Activated T-cell treated with anti-CD3 and anti-CD28 coated beads, Interleukin-2, amount 50 U/mL, for 24 hours (primary cell): ENCODE results near the gene TXLNB.

Source experiments
- DNase-seq: peaks from one replicate; pipeline ENCODE4 v3.0.0-alpha.2; 2020
- H3K27ac Mint-ChIP-seq: 2 replicates; pipeline ENCODE4 v1.8.0; 2020; ENCODE audit warnings: mild to moderate bottlenecking, mixed read lengths
- H3K27me3 Mint-ChIP-seq: 2 replicates; pipeline ENCODE4 v1.8.0; 2020; ENCODE audit warnings: mixed read lengths
- H3K36me3 Mint-ChIP-seq: 2 replicates; pipeline ENCODE4 v1.8.0; 2020; ENCODE audit warnings: low read depth, mixed read lengths
- H3K4me1 Mint-ChIP-seq: 2 replicates; pipeline ENCODE4 v1.8.0; 2020; ENCODE audit warnings: low read depth, mixed read lengths
- H3K4me3 Mint-ChIP-seq: 2 replicates; pipeline ENCODE4 v1.8.0; 2020; ENCODE audit warnings: mild to moderate bottlenecking, moderate library complexity, mixed read lengths
- H3K9me3 Mint-ChIP-seq: 2 replicates; pipeline ENCODE4 v1.8.0; 2020; ENCODE audit warnings: mixed read lengths

The TXLNB gene

DNA sequence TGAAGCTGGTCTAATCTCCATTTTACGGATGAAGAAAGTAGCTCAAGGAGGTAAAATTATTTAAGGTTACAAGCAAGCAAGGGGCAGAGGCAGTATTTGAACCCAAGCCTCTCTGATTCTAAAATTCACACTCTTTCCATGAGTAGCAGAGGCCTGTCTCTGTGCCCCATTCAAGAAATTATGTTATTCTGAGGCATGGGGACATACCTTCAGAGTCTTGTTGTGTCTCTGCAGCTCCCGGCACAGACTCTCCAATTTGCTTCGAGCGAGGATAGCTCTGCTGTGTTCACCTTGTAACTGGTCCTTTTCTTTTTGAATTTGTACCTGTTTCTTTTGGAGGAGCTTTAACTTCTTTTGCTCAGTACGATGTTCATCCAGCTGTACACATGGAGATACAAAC, 21.5 kb downstream of the TXLNB start:
- Mint-ChIP-seq H3K27me3 (no peaks in the 10 kb centered on the region), H3K36me3 (no peaks in the 10 kb centered on the region), H3K9me3 (no peaks in the 10 kb centered on the region), H3K4me1 (no peaks in the 10 kb centered on the region), H3K27ac (no peak overlapping the region), H3K4me3 (no peak overlapping the region)
- no peak for DNase-seq

DNA sequence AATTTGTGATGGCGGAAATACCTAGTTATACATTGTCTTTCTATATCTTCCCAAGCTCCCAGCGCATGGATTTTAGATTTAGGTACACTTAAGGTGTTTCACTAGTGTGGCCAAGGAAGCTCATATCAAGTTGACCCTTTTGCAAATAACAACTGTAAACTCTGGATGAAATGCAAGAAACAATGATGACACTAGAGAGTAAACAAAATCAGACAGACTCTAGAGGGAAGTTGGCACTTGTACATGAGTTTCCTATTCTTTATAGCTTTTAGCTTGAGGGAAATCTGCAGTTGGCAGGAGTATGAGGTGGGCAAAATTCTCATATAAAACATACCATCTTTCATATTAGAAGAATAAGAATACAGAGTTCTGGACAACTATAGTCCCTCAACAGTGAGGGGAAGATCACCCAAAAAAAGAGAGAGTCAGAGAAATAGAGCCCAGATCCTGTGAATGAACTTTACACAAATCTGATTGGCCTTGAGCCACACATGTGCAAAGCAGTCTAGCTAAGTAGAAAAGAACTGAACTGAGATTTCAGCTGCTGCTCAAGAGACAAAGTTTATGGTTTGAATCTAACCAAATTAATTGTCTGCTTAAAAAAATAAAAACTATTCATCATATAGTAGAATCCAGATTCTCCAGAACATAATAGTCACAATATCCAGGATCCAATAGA, 26.1 kb downstream of the TXLNB start:
- Mint-ChIP-seq H3K36me3 (no peaks in the 10 kb centered on the region), H3K4me3 (no peak overlapping the region), H3K9me3 (no peaks in the 10 kb centered on the region), H3K27me3 (no peaks in the 10 kb centered on the region), H3K27ac (no peak overlapping the region), H3K4me1 (peaks cover 18% of the 10 kb centered on the region)
- no peak for DNase-seq

DNA sequence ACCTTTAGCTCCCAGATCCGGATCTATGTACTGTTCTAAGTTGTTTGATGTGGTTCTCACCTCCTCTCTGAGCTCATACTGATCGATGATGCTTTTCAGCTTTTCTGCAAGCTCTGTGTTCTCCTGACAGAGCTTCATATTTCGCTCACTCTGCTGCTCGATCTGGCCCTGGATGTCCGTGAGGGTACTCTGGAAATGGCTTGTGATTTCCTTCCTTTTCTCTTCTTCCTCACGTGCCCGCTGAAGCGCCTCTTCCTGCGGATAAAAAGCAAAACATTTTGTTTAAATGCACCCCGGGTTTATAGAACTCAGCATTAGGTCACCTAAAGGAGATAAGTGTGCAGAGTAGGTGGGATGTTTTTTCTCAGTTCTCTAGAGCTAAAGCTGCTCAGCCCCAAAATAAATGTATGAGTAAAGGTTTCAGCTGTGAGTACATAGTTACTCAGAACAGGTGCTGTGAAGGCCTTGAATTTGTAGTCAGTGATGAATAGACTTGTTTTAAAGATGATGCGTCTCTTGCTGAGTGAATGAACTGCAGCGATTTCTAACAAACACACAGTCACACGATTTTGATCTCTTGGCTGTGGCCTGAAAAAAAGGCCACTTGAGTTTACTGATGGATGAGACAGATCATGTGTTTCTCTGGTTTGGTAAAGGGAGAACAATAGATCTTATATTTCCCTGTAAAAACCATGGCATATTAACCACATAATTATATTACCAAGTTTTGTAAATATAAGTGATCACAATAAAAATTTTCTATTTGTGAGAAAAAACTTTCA, 29.1 kb downstream of the TXLNB start:
- Mint-ChIP-seq H3K27me3 (no peaks in the 10 kb centered on the region), H3K36me3 (no peaks in the 10 kb centered on the region), H3K4me3 (peak overlapping the region; percentile 74), H3K4me1 (peaks cover 28% of the 10 kb centered on the region), H3K9me3 (no peaks in the 10 kb centered on the region), H3K27ac (peak overlapping the region; percentile 94)
- peak; percentile 72 for DNase-seq

DNA sequence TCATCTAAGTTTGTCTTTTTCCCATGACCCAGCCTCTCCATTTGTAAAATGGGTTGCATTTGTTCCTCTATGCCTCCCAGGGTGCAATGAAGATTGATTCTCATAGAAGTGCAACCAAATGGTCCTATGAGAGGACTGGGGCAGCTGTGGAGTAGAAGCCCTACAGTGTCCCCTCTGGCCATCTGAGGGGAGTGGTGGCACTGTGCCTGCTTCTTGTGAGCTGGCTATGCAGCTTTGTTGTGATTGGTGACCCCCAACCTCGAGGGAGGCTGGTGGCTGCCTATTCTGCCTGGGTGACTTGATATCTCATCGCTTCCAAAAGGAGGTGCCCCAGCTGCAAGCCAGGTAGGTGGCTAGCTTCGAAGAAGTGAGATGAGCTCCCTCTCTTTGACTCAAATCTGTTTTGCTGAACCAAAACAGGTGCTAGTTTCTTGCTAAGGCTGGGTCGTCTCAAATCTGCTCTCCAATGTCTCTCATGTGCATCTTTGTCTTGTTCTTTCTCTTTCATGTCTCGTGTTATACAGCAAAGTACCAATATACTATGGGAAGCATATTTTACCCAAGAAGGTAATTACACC, 33.9 kb downstream of the TXLNB start:
- peaks cover 48% of the 10 kb centered on the region for H3K4me1 Mint-ChIP-seq
- no peak overlapping the region for H3K27ac Mint-ChIP-seq
- no peaks in the 10 kb centered on the region for H3K9me3 Mint-ChIP-seq
- H3K36me3 Mint-ChIP-seq, result no peaks in the 10 kb centered on the region
- no peak for DNase-seq
- no peaks in the 10 kb centered on the region for H3K27me3 Mint-ChIP-seq
- H3K4me3 Mint-ChIP-seq, result no peak overlapping the region

DNA sequence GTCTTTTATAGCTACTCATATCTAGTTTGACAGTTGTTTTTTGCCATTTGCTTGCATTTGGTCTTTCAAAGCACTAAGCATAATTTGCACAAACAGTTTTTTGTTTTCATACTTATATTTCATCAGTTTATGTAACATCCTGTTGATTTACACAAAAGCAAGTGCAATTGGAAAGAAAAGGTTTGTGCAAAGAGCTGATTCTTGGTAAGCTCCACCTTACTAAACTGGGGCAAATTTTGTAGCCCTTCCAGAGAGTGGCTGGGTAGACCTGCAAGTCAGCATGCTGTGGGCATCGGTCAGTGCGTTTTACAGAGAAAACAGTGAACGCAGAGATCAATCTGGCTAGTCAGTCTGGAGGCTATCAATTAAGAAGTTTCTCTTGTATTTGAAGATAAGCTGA, 34.5 kb downstream of the TXLNB start:
- H3K4me1 Mint-ChIP-seq, result peaks cover 44% of the 10 kb centered on the region
- DNase-seq, result no peak
- no peak overlapping the region for H3K27ac Mint-ChIP-seq
- H3K36me3 Mint-ChIP-seq, result no peaks in the 10 kb centered on the region
- no peaks in the 10 kb centered on the region for H3K9me3 Mint-ChIP-seq
- H3K4me3 Mint-ChIP-seq, result no peak overlapping the region
- H3K27me3 Mint-ChIP-seq, result no peaks in the 10 kb centered on the region

DNA sequence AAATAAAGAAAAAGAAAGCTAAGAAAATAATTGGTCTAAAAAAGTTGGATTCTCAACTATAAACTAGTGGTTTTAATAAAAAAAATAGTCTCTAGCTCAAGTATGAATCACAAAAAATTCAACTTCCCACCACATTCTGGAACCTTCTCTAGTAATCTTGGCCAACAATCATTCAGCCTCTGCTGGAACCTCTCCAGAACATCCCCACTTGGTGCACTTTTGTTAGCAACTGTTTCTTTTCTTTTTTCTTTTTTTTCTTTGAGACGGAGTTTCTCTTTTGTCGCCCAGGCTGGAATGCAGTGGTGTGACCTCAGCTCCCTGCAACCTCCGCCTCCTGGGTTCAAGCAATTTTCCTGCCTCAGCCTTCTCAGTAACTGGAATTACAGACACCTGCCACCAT, 35.7 kb downstream of the TXLNB start:
- Mint-ChIP-seq H3K27ac (no peak overlapping the region), H3K36me3 (no peaks in the 10 kb centered on the region), H3K4me1 (peaks cover 50% of the 10 kb centered on the region), H3K9me3 (no peaks in the 10 kb centered on the region), H3K27me3 (no peaks in the 10 kb centered on the region), H3K4me3 (no peak overlapping the region)
- no peak for DNase-seq

DNA sequence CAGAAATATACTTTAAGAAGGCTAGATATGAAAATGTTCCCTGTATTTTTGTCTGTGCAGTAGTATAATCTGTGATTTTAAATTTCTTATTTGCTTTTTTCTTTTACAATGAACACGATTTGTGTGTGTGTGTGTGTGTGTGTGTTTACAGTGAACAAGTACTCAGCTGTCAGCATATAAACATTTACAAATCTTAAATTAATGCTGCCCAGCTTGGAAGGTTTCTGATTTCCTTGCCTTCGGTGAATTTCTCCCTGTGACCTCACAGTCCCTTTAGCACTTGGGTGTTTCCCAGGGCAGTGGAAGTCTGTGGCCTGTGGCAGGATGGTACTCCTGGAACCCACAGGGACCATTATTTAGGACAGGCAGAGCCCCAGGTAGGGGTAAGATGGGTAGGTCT, 37.6 kb downstream of the TXLNB start:
- Mint-ChIP-seq H3K27me3 (no peaks in the 10 kb centered on the region), H3K36me3 (no peaks in the 10 kb centered on the region), H3K4me3 (no peak overlapping the region), H3K27ac (no peak overlapping the region), H3K9me3 (no peaks in the 10 kb centered on the region), H3K4me1 (peaks cover 66% of the 10 kb centered on the region)
- no peak for DNase-seq

DNA sequence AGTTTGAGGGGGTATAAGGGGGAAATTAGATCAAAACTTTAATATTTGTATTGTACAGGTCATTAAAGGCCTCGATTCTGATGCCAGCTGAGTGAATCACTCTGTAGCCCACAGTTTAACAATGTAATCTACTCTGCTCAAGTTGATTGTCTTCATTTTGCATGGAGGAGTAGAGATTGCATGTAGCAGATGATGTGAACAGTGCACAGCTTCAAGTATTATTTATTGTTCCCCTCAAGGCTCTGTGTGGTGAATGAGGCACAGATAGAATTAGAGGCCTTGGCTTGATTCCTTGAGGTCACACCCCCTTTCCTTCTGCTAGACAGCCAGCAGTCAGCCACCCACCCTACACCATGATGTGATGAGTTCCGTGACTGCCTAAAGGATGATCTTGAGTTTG, 38.1 kb downstream of the TXLNB start:
- H3K9me3 Mint-ChIP-seq, result no peaks in the 10 kb centered on the region
- H3K27ac Mint-ChIP-seq, result peak overlapping the region; percentile 64
- DNase-seq, result no peak
- H3K4me3 Mint-ChIP-seq, result no peak overlapping the region
- peaks cover 68% of the 10 kb centered on the region for H3K4me1 Mint-ChIP-seq
- H3K27me3 Mint-ChIP-seq, result no peaks in the 10 kb centered on the region
- no peaks in the 10 kb centered on the region for H3K36me3 Mint-ChIP-seq

DNA sequence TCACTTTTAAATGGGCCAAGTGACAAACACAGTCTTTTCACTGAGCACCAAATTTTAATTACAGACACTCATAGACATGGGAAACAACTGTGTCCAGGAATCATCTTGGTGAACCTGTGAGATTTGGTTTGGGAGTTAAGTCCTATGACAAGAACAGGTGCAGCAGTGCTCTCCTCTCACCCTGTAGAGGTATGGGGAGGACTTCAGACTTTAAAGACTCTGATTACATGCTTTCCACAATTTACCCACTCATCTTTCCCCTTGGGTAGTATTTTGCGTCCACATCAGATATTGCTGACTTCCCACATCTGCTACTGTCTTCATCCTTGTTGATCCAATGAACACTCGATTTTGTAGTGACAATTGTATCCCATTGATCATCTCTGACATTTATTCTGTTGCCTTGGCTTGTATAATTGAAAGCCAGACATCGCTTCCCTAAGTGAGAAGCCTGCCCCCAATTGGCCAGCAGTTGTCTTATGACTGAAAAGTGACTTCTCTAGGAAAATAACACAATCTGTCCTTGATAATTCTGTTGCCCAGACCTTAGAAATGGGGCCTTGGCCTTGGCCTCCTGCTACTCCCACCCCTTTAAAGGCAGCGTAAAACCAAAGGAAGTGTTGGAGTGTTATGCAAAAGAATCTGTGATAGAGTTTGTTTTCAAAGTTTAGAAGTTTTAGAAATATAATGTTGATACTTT, 40.0 kb downstream of the TXLNB start:
- no peaks in the 10 kb centered on the region for H3K27me3 Mint-ChIP-seq
- peaks cover 63% of the 10 kb centered on the region for H3K4me1 Mint-ChIP-seq
- DNase-seq, result no peak
- H3K36me3 Mint-ChIP-seq, result no peaks in the 10 kb centered on the region
- H3K4me3 Mint-ChIP-seq, result no peak overlapping the region
- H3K9me3 Mint-ChIP-seq, result no peaks in the 10 kb centered on the region
- peak overlapping the region; percentile 49 for H3K27ac Mint-ChIP-seq

DNA sequence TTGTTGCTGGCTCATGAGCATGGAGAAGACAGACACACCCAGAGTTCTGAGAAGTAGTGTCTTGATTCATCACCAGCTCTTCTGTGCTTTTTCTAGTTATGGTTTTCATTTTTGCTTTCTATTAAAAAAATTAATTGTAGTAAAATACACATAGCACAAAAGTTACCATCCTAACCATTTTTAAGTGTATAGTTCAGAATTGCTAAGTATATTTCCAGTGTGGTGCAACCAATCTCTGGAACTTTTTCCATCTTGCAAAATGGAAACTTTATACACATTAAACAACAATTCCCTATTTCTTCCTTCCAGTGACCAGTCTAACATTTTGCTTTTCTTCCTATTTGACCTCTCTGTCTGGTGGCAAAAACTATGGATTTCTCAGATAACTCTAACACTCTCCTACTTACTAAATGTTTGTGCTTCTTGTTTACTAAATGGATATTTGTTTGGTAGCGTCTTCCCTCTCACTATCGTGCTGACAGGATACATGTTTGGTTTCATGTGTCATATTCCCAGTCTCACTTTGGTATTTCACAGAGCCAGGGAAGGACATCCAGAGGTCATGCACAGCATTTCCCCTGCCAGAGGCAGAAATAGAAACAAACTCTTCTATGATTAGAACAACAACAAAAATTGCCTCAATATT, 40.6 kb downstream of the TXLNB start:
- peak overlapping the region; percentile 72 for H3K27ac Mint-ChIP-seq
- peaks cover 59% of the 10 kb centered on the region for H3K4me1 Mint-ChIP-seq
- H3K4me3 Mint-ChIP-seq, result no peak overlapping the region
- H3K9me3 Mint-ChIP-seq, result no peaks in the 10 kb centered on the region
- H3K36me3 Mint-ChIP-seq, result no peaks in the 10 kb centered on the region
- no peak for DNase-seq
- no peaks in the 10 kb centered on the region for H3K27me3 Mint-ChIP-seq

DNA sequence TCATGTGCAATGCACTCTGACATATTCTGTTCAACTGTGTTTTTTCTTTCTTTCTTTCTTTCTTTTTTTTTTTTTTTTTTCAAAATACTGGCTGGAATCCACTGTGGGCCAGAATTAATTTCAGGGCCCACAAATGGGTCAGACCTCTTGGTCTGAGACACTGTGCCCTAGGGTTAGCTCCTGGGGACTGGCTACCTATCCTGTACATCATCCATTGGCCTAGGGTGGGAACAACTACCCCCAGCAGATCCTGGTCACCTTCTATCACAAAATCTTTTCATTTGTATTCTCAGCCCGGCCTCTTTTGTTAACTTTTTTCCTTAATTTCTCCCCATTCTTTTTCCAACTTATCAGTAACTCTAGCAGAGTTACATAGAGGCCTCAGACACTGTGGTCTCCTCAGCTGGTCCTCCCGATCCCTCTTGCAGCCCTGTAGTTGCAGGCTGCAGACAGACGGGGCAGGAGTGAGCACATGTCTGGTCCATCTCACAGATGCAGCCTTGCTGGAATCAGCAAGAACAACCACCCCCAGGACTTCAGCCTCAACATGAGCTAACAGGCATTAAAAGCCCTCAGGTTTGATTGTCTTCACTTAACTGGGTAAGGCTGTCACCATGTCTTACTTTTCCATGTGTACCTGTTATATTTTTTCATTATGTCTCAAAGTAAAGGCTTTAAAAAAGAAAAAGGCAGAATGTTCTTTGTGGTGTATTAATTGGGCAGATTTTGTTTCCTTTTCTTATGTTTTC, 41.3 kb downstream of the TXLNB start:
- Mint-ChIP-seq H3K4me3 (peak overlapping the region; percentile 18), H3K36me3 (no peaks in the 10 kb centered on the region), H3K9me3 (no peaks in the 10 kb centered on the region), H3K27ac (peak overlapping the region; percentile 72), H3K4me1 (peaks cover 57% of the 10 kb centered on the region), H3K27me3 (no peaks in the 10 kb centered on the region)
- peak; percentile 60 for DNase-seq

DNA sequence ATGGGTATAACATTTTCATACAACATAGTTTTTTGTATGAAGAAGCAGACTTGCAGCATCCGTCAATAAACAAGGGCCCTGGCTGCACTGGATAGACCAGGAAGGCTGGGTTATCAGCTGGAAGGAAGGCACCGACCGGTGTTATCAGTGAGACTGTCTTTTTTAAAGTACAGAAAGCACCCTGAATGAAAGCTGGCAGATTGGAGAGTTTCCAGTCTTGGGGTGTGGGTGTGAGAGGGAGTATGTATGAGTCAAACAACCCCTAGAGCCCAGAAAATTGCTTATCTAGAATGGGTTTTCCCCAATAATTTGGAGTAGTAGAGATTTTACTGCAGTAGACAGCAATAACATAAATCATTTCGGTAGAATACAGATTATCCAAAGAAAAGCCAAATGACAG, 42.4 kb downstream of the TXLNB start:
- no peak for DNase-seq

DNA sequence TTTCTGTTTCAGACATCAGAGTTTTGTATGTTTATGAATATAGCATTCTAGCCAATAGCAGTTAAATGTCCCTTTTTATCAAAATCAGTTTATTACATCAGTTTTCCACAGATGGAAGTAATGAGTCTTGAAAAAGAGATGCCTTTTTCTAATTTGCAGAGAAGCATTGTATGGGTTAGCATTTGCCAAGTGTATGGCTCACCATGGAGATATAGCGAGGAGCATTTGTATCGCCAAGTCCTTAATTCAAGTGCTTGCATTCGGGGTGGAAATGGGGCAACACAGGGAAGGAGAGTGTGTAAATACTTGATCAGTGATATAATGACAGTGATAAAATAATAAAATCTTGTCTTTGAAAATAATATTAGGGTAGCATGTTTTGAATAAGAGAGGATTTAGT, 42.9 kb downstream of the TXLNB start:
- Mint-ChIP-seq H3K36me3 (no peaks in the 10 kb centered on the region), H3K27ac (no peak overlapping the region), H3K9me3 (no peaks in the 10 kb centered on the region), H3K4me1 (peaks cover 59% of the 10 kb centered on the region), H3K27me3 (no peaks in the 10 kb centered on the region), H3K4me3 (no peak overlapping the region)
- no peak for DNase-seq

More for the DNA sequence above, 42.4 kb downstream of the TXLNB start:
- H3K4me1 Mint-ChIP-seq, result peaks cover 59% of the 10 kb centered on the region
- peak overlapping the region; percentile 5 for H3K27ac Mint-ChIP-seq
- no peaks in the 10 kb centered on the region for H3K27me3 Mint-ChIP-seq
- no peaks in the 10 kb centered on the region for H3K36me3 Mint-ChIP-seq
- no peaks in the 10 kb centered on the region for H3K9me3 Mint-ChIP-seq
- peak overlapping the region; percentile 16 for H3K4me3 Mint-ChIP-seq

DNA sequence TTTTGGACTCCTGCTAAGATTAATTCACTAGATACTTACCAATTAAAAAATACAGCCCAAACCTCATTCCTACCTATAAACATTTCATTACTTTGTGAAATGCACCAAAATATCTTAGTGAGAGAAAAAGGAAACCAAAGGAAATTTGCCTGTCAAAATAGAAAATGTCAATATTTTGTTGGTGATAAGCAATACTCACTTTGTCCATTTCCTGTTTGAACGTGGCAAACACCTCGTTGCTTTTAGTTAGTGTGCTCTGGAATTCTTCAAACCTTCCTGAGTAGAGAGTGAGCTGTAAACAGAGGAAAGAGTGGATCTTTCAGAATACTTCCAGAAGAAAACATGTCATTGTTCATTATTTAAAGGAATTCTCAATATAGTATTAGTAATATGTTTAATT, 44.2 kb downstream of the TXLNB start:
- peak overlapping the region; percentile 13 for H3K4me3 Mint-ChIP-seq
- peaks cover 48% of the 10 kb centered on the region for H3K4me1 Mint-ChIP-seq
- H3K36me3 Mint-ChIP-seq, result no peaks in the 10 kb centered on the region
- DNase-seq, result no peak
- no peak overlapping the region for H3K27ac Mint-ChIP-seq
- no peaks in the 10 kb centered on the region for H3K27me3 Mint-ChIP-seq
- H3K9me3 Mint-ChIP-seq, result no peaks in the 10 kb centered on the region
